BE2C (cell line): Measurements from ENCODE around the gene DTX3L.

Experiments used
- DNase-seq: peaks from one replicate; pipeline ENCODE4 v3.0.0-alpha.2; 2020
- H3K27me3 ChIP-seq: fragments of 250-450 bp; sonication (Bioruptor Pico); 2 replicates; pipeline ENCODE4 v1.5.1; 2020; ENCODE audit warnings: mild to moderate bottlenecking
- H3K36me3 ChIP-seq: fragments of 250-450 bp; sonication (Bioruptor Pico); 2 replicates; pipeline ENCODE4 v1.5.1; 2020; ENCODE audit warnings: mild to moderate bottlenecking
- H3K4me1 ChIP-seq: fragments of 250-450 bp; sonication (Bioruptor Pico); 2 replicates; pipeline ENCODE4 v1.5.1; 2020
- H3K4me3 ChIP-seq: 2 replicates; pipeline ENCODE4 v1.5.1; 2011; ENCODE audit warnings: low read depth, low read length
- H3K9me3 ChIP-seq: fragments of 250-450 bp; sonication (Bioruptor Pico); 2 replicates; pipeline ENCODE4 v1.5.1; 2020
- CTCF ChIP-seq: IDR thresholded peaks from 2 replicates; pipeline ENCODE4 v1.5.1; 2012; ENCODE audit warnings: mild to moderate bottlenecking, low read depth, low read length

The DTX3L gene

GRCh38 chr3:122538956-122539490, 25.1 kb upstream of the DTX3L start:
- Histone ChIP-seq H3K36me3 (no peaks in the 10 kb centered on the region), H3K4me3 (no peak overlapping the region), H3K4me1 (no peaks in the 10 kb centered on the region), H3K9me3 (no peaks in the 10 kb centered on the region), H3K27me3 (no peaks in the 10 kb centered on the region)
- DNase-seq: no peak
- TF ChIP-seq CTCF: no peak

- Histone ChIP-seq H3K36me3 (no peaks in the 10 kb centered on the region), H3K4me3 (no peak overlapping the region), H3K27me3 (no peaks in the 10 kb centered on the region), H3K4me1 (no peaks in the 10 kb centered on the region), H3K9me3 (no peaks in the 10 kb centered on the region)
- no peak for TF ChIP-seq CTCF
- DNase-seq: no peak
Observed at GRCh38 chr3:122546151-122546550, 18.0 kb upstream of the DTX3L start.

GRCh38 chr3:122548076-122548475, 16.1 kb upstream of the DTX3L start:
- no peaks in the 10 kb centered on the region for H3K27me3 ChIP-seq
- TF ChIP-seq CTCF: no peak
- H3K4me3 ChIP-seq: no peak overlapping the region
- H3K4me1 ChIP-seq: no peaks in the 10 kb centered on the region
- H3K9me3 ChIP-seq: no peaks in the 10 kb centered on the region
- H3K36me3 ChIP-seq: no peaks in the 10 kb centered on the region
- no peak for DNase-seq

GRCh38 chr3:122548619-122549018, 15.5 kb upstream of the DTX3L start:
- DNase-seq: no peak
- no peak for TF ChIP-seq CTCF
- Histone ChIP-seq H3K4me1 (no peaks in the 10 kb centered on the region), H3K36me3 (no peaks in the 10 kb centered on the region), H3K9me3 (no peaks in the 10 kb centered on the region), H3K27me3 (no peaks in the 10 kb centered on the region), H3K4me3 (no peak overlapping the region)

GRCh38 chr3:122553171-122553570, 11.0 kb upstream of the DTX3L start:
- no peaks in the 10 kb centered on the region for H3K4me1 ChIP-seq

More at GRCh38 chr3:122553171-122553570, 11.0 kb upstream of the DTX3L start:
- Histone ChIP-seq H3K27me3 (no peaks in the 10 kb centered on the region), H3K36me3 (no peaks in the 10 kb centered on the region), H3K4me3 (no peak overlapping the region), H3K9me3 (no peaks in the 10 kb centered on the region)
- DNase-seq: no peak
- TF ChIP-seq CTCF: no peak
